Stomach smooth muscle (tissue), 2 donors: ENCODE data around the gene RPL18A.

Experiments
- H3K27ac ChIP-seq: one replicate; pipeline ENCODE4 v1.7.0; 2013; ENCODE audit warnings: mild to moderate bottlenecking, low read length, inconsistent platforms
- H3K27me3 ChIP-seq, 2 donors: one replicate each; pipeline ENCODE4 v1.7.0; 2013; ENCODE audit warnings: low read length in 2 of 2; ENCODE audit not compliant: insufficient read depth in 2 of 2, control insufficient read depth in 1 of 2
- H3K36me3 ChIP-seq, 2 donors: one replicate each; pipeline ENCODE4 v1.7.0; 2013; ENCODE audit warnings: low read length in 2 of 2; ENCODE audit not compliant: control insufficient read depth in 2 of 2, insufficient read depth in 2 of 2
- H3K4me1 ChIP-seq: one replicate; pipeline ENCODE4 v1.7.0; 2013; ENCODE audit warnings: low read length; ENCODE audit not compliant: control insufficient read depth, insufficient read depth
- H3K4me3 ChIP-seq, 2 donors: one replicate each; pipeline ENCODE4 v1.7.0; 2013; ENCODE audit warnings: low read length in 2 of 2
- H3K9ac ChIP-seq, 2 donors: one replicate each; pipeline ENCODE4 v1.7.0; 2013; ENCODE audit warnings: low read length in 2 of 2, mild to moderate bottlenecking in 1 of 2
- H3K9me3 ChIP-seq, 2 donors: one replicate each; pipeline ENCODE4 v1.7.0; 2013; ENCODE audit warnings: low read length in 2 of 2; ENCODE audit not compliant: control insufficient read depth in 2 of 2
- donor health status: healthy.
- donor health status: Pancreatic carcinoma.

The RPL18A gene

DNA sequence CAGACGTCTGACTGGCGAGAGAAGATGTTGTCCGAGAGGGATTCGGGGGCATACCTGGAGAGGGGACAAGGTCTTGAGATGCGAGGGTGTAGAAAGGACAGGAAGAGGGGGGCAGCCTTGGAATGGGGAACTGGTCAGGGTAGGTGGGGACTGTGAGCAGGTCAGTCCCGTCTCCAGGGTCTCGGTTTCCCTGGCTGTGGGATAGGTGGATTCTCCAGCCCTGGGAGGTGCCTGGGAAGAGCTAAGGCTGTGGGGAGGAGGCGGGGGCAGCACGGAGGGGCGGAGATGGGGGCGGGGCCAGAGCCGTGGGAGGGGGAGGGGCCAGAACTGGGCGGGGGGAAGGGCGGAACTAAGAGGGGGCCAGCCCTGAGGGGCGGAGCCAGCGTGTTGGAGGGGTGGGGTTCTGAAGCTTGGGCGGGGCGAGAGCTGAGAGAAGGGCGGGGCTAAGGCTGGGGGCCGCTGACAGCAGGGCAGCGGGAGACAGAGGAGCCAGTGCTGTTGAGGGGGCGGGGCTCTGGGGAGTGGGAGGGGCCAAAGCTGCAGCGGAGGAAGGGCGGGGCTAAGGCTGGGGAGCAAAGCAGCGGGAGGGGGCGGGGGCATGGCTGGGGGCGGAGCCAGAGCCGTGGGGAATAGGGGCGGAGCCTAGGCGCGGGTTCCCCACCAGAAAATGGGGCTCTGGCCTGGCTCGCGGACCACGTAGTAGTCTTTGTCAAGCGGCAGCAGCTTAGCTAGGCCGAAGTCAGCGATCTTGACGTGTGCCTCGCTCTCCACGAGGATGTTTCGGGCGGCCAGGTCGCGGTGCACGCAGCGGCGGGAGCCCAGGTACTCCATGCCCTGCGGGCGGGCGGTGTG lies 28.9 kb upstream of the RPL18A start:
- H3K9me3 ChIP-seq = no peaks in the 10 kb centered on the region
- no peak overlapping the region for H3K9ac ChIP-seq
- no peaks in the 10 kb centered on the region for H3K36me3 ChIP-seq
- peaks cover 29 to 34% of the 10 kb centered on the region in 2 donors for H3K27me3 ChIP-seq
- H3K27ac ChIP-seq = no peak overlapping the region
- H3K4me1 ChIP-seq = peaks cover 10% of the 10 kb centered on the region
- peak overlapping the region; percentile 8 to 57 for H3K4me3 ChIP-seq

GRCh38 chr19:17831419-17831888 lies 28.3 kb upstream of the RPL18A start:
- Histone ChIP-seq H3K9ac (no peak overlapping the region), H3K36me3 (no peaks in the 10 kb centered on the region), H3K9me3 (no peaks in the 10 kb centered on the region), H3K4me1 (peaks cover 10% of the 10 kb centered on the region), H3K27ac (no peak overlapping the region), H3K27me3 (peaks cover 29 to 36% of the 10 kb centered on the region in 2 donors), H3K4me3 (peak overlapping the region; percentile 8 to 54)

DNA sequence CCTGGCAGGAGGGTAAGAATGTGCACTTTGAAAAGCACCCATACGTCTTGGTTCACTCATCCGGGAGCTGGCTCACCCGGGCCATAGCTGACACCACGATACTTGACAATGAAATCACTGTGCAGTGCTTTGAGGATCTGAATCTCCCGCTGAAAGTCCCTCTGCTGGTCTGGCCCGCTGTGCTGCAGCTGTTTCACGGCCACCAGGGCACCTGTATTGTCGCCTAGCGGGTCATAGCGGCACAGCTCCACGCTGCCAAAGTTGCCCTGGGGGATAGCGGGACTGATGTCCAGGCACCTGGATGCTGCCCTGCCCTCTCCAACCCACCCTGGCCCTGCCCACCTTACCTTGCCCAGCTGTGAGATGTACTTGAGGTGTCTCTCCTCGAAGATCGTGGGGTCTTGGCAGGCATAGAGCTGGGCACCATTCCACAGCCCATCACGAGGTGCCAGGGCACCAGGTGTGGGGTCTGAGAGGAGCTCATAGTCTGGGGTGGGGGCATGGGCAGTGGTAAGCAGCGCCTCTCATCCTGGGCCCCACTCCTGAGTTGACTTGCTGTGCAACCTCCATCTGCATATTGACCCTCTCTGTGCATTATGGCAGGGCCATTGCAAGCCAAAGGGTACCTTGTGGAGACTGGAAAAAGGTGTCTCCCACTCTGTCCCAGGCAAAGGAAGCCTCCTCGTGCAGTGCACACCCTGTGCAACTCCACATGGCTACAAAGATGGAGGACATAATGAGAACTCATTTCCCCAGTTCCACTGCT lies 27.1 kb upstream of the RPL18A start:
- Histone ChIP-seq H3K9ac (no peak overlapping the region), H3K9me3 (no peaks in the 10 kb centered on the region), H3K27me3 (peaks cover 29 to 36% of the 10 kb centered on the region in 2 donors), H3K27ac (no peak overlapping the region), H3K36me3 (no peaks in the 10 kb centered on the region), H3K4me1 (peaks cover 10% of the 10 kb centered on the region), H3K4me3 (no peak overlapping the region)

DNA sequence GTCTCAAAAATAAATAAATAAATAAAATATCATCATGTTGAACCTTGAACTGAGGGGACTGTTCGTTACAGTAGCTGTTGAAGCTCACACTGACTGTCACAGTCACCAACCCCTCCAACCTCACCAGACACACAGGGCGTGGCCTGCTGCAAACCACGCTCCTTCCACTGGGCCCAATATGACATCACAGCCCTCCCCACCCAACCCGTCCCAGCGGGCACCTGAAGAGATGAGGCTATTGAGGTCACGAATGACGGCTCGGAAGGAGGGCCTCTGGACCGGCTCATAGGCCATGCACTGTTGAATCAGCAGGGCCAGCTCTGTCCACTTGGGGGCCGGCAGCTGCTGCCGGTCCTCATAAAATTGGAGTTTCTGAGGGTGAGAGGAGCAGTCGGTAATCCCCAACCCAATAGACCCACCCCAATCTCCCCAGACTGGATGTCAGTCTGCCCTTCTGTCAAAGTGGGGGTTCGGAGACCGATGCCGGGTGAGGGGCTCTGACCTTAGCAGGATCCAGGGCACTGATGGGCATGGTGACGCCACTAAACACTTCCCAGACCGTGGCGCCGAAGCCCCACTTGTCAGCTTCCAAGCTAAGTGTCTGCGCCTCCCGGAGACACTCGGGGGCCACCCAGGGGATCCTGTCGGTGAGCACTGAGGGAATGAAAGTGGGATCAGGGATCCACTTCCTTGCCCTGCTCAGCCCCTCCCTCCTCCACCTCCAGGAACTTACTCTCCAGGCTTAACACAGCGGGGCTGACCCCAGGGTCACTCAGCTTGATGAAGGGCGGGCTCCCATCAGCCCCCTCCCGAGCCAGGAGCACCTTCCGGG lies 25.1 kb upstream of the RPL18A start:
- Histone ChIP-seq H3K36me3 (no peaks in the 10 kb centered on the region), H3K9me3 (no peaks in the 10 kb centered on the region)

DNA sequence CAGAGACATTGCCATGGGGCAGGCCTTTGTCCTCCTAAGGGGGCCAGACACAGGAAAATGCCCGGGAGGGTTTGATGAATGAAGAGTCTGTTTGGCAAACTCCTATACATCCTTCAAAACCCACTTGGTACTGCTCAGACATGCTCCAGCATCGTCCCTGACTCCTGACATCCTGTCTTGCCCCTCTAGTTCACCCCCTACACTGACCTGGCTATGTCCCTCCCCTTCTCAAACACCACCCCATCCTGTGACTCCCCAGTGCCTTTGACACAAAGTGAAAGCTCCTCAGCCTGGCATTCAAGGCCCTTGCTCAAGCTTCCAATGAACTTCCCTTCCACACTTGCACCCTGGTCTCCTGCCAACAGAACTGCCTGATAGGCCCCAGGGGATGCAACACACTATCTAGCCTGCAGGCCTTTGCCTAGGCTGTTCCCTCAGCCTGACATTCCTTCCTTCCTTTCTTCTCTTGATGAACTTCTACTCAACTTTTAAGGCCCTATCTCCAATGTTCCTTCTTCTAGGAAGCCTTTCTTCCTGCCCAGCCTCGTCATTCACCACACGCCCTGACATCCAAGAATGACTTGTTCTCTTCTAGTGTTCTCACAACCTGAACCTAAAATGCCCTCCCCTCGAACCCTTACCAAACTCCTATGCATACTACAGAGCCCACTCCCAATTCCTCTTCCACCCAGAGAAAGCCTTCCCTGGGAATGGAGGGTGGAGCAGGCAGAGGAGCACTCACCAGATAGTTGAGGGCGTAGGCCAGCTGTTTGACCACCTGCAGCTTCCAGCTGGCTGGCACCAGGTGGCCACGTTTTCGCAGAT lies 24.3 kb upstream of the RPL18A start:
- H3K4me1 ChIP-seq = peaks cover 7% of the 10 kb centered on the region
- H3K9me3 ChIP-seq = no peaks in the 10 kb centered on the region
- H3K9ac ChIP-seq = no peak overlapping the region
- no peaks in the 10 kb centered on the region for H3K36me3 ChIP-seq
- peaks cover 20 to 30% of the 10 kb centered on the region in 2 donors for H3K27me3 ChIP-seq
- no peak overlapping the region for H3K27ac ChIP-seq
- H3K4me3 ChIP-seq = no peak overlapping the region

More for the DNA sequence above, 25.1 kb upstream of the RPL18A start:
- H3K9ac ChIP-seq = no peak overlapping the region
- peaks cover 10% of the 10 kb centered on the region for H3K4me1 ChIP-seq
- H3K27me3 ChIP-seq = peaks cover 29 to 34% of the 10 kb centered on the region in 2 donors
- no peak overlapping the region for H3K27ac ChIP-seq
- no peak overlapping the region for H3K4me3 ChIP-seq

- Histone ChIP-seq H3K36me3 (no peaks in the 10 kb centered on the region), H3K4me1 (peaks cover 7% of the 10 kb centered on the region), H3K9ac (no peak overlapping the region), H3K4me3 (no peak overlapping the region), H3K27ac (no peak overlapping the region), H3K27me3 (peaks cover 19 to 32% of the 10 kb centered on the region in 2 donors), H3K9me3 (no peaks in the 10 kb centered on the region)
Measured at GRCh38 chr19:17836530-17836929, 23.2 kb upstream of the RPL18A start.

DNA sequence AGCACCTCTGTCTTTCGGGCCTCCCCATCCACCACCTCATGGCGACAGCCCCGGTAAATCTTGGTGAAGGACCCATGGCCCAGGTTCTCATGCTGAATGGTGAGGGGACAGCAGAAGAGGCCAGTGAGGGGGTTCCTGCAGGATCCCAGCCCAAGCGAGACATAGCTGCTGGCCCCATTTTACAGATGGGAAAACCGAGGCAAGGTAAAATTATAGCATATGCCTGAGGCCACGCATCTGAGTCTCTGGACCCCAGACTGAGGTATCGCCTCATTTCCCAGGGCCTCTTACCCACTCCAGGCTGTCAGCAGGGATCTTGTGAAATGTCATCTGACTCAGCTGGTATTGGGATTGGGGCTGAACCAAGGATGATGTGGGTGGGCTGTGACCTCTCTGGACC lies 21.7 kb upstream of the RPL18A start:
- Histone ChIP-seq H3K4me1 (peaks cover 10% of the 10 kb centered on the region), H3K9ac (no peak overlapping the region), H3K9me3 (no peaks in the 10 kb centered on the region), H3K27ac (no peak overlapping the region), H3K4me3 (no peak overlapping the region), H3K27me3 (peaks cover 23% of the 10 kb centered on the region in 2 donors), H3K36me3 (no peaks in the 10 kb centered on the region)

- no peaks in the 10 kb centered on the region for H3K9me3 ChIP-seq
- H3K4me3 ChIP-seq = no peak overlapping the region
Measured at GRCh38 chr19:17840019-17840418, 19.7 kb upstream of the RPL18A start.

DNA sequence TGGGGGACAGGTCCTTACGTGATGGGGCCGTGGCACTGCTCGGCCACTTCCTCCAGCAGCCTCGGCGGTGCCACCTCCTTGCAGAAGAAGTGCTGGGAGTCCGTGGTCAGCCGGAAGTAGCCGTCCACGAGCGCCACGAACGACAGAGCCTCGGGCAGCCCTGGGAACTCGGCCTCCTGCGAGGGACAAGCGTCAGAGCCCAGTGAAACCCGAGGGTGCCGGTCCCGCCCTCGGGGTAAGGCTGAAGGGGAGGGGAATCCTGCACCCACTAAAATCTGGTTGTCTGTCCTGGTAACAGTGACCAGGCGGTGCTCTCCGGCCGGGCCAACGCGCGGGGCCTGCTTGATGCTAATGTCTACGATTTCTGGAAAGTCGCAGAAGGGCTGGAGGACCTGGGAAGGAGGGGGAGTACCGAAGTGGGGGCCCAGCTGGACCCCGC lies 18.3 kb upstream of the RPL18A start:
- H3K4me1 ChIP-seq = peaks cover 10% of the 10 kb centered on the region
- H3K9me3 ChIP-seq = no peaks in the 10 kb centered on the region
- H3K9ac ChIP-seq = no peak overlapping the region
- H3K27me3 ChIP-seq = peaks cover 24 to 31% of the 10 kb centered on the region in 2 donors
- H3K36me3 ChIP-seq = no peaks in the 10 kb centered on the region
- no peak overlapping the region for H3K27ac ChIP-seq
- peak overlapping the region; percentile 40 to 43 for H3K4me3 ChIP-seq

More at GRCh38 chr19:17840019-17840418, 19.7 kb upstream of the RPL18A start:
- Histone ChIP-seq H3K36me3 (no peaks in the 10 kb centered on the region), H3K27ac (no peak overlapping the region), H3K4me1 (peaks cover 10% of the 10 kb centered on the region), H3K27me3 (peaks cover 27 to 34% of the 10 kb centered on the region in 2 donors), H3K9ac (no peak overlapping the region)
